Effector memory CD8-positive, alpha-beta T cell (primary cell): ENCODE results near the gene ZNF618.
"Not testable (repeated sequence)": the region's sequence is repeated elsewhere in the genome, so short reads cannot be mapped to it uniquely, and the experiment has no call there.

Experiments used
- ATAC-seq: fragments of 150-1000 bp; cut with Tn5 transposase; replicated peaks from 2 replicates; pipeline ENCODE4 v1.10.0; 2021; ENCODE audit warnings: mild to moderate bottlenecking, moderate library complexity
- DNase-seq, 3 experiments: peaks; one replicate each; pipeline ENCODE4 v3.0.0; 2021
- H3K27ac Mint-ChIP-seq, 2 donors: one replicate each; pipeline ENCODE4 v1.8.0; 2022; ENCODE audit warnings: mild to moderate bottlenecking in 2 of 2, mixed read lengths in 2 of 2, moderate library complexity in 2 of 2
- H3K27me3 Mint-ChIP-seq, 2 donors: one replicate each; pipeline ENCODE4 v1.8.0; 2022; ENCODE audit warnings: mixed read lengths in 2 of 2
- H3K36me3 Mint-ChIP-seq: one replicate; pipeline ENCODE4 v1.8.0; 2022; ENCODE audit warnings: mild to moderate bottlenecking, moderate library complexity, mixed read lengths; ENCODE audit not compliant: insufficient read depth
- H3K4me1 Mint-ChIP-seq, 2 donors: one replicate each; pipeline ENCODE4 v1.8.0; 2022; ENCODE audit warnings: low read depth in 2 of 2, mixed read lengths in 2 of 2
- H3K4me3 Mint-ChIP-seq, 2 donors: one replicate each; pipeline ENCODE4 v1.8.0; 2022; ENCODE audit warnings: mild to moderate bottlenecking in 2 of 2, mixed read lengths in 2 of 2, moderate library complexity in 2 of 2
- H3K9me3 Mint-ChIP-seq, 2 donors: one replicate each; pipeline ENCODE4 v1.8.0; 2022; ENCODE audit warnings: mixed read lengths in 2 of 2

The ZNF618 gene

GRCh38 chr9:114033397-114034103 is 157.4 kb downstream of the ZNF618 start:
- ATAC-seq, result no peak
- Mint-ChIP-seq H3K27me3 (no peaks in the 10 kb centered on the region), H3K4me3 (no peak overlapping the region), H3K9me3 (no peaks in the 10 kb centered on the region), H3K4me1 (no peaks in the 10 kb centered on the region), H3K36me3 (no peaks in the 10 kb centered on the region), H3K27ac (no peak overlapping the region)
- DNase-seq, result no peak

DNA sequence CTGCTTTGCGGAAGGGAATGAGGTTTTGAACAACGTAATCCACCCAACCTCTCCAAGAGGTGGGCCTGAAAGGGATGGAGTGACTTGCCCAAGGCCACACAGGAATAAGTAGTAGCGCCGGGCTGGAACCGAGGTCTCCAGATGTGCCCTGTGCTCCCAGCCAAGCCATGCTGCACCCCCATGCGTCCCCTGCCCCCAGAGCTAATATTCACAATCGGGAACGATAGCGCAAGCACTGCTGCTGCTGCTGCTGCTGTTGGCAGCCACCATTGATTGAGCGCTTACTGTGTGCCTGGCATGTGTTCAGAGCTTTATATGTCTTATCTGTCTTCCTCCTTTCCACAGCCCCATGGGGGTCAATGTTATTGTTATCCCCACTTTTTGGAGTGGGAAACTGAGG is 158.1 kb downstream of the ZNF618 start:
- DNase-seq, result no peak
- Mint-ChIP-seq H3K36me3 (no peaks in the 10 kb centered on the region), H3K4me1 (no peaks in the 10 kb centered on the region), H3K27ac (no peak overlapping the region), H3K27me3 (no peaks in the 10 kb centered on the region), H3K4me3 (no peak overlapping the region), H3K9me3 (no peaks in the 10 kb centered on the region)
- ATAC-seq, result no peak

GRCh38 chr9:114034661-114035062 is 158.6 kb downstream of the ZNF618 start:
- DNase-seq (no peak), ATAC-seq (no peak)
- Mint-ChIP-seq H3K4me1 (no peaks in the 10 kb centered on the region), H3K36me3 (no peaks in the 10 kb centered on the region), H3K4me3 (no peak overlapping the region), H3K27ac (no peak overlapping the region), H3K27me3 (no peaks in the 10 kb centered on the region), H3K9me3 (no peaks in the 10 kb centered on the region)

- no peak overlapping the region for H3K27ac Mint-ChIP-seq
- no peak overlapping the region for H3K4me3 Mint-ChIP-seq
- no peaks in the 10 kb centered on the region for H3K27me3 Mint-ChIP-seq
- H3K9me3 Mint-ChIP-seq, result no peaks in the 10 kb centered on the region
- no peaks in the 10 kb centered on the region for H3K4me1 Mint-ChIP-seq
- DNase-seq (no peak), ATAC-seq (no peak)
- H3K36me3 Mint-ChIP-seq, result no peaks in the 10 kb centered on the region
Observed at GRCh38 chr9:114035221-114035844, 159.2 kb downstream of the ZNF618 start.

DNA sequence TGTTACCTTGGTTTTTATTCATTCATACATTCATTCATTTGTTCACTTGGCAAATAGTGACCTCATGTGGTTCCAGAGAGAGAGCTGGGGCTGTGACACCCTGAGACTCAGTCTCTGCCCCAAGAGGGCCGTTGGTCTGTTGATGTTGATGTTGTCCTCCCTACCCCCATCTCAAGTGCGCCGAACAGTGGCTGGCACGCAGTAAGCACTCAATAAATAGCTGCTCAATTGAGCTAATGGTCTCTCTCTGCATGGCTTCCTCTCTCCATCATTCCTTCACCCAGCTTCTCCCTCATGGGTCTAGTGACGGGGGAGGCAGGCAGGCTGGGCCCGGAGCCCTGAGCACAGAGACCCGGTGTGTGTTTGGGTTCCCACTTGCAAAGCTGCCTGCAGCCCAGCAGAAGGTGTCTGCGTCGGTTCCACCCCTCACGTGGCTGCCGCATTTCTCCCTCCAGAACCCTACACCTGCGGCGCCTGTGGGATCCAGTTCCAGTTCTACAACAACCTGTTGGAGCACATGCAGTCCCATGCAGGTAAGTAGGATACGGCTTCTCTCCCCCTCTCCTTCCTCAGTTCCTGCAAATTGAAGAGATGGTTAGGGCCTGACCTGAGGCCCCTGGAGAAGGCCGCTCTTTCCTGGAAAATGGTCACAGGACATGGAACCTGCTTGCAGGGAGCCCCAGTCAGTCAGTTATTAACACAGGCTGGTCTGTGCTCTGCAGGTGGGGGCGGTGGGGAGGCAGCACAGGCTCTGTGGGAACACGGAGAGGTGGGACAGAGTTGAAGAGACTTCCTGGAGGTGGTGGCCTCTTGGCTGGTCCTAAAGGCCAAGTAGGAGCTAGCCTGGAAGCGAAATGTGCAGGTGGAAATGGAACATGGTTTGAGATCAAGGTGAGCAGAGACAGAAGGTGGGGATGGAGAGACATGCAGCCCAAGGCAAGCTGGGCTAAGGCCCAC is 160.0 kb downstream of the ZNF618 start:
- H3K9me3 Mint-ChIP-seq, result no peaks in the 10 kb centered on the region
- H3K4me3 Mint-ChIP-seq, result no peak overlapping the region
- H3K27me3 Mint-ChIP-seq, result no peaks in the 10 kb centered on the region
- H3K27ac Mint-ChIP-seq, result no peak overlapping the region
- DNase-seq, result no peak
- no peak for ATAC-seq
- H3K4me1 Mint-ChIP-seq, result no peaks in the 10 kb centered on the region
- H3K36me3 Mint-ChIP-seq, result no peaks in the 10 kb centered on the region

GRCh38 chr9:114037249-114037648 is 161.1 kb downstream of the ZNF618 start:
- Mint-ChIP-seq H3K27ac (no peak overlapping the region), H3K36me3 (no peaks in the 10 kb centered on the region), H3K27me3 (no peaks in the 10 kb centered on the region), H3K9me3 (no peaks in the 10 kb centered on the region), H3K4me1 (no peaks in the 10 kb centered on the region), H3K4me3 (no peak overlapping the region)
- ATAC-seq, result no peak
- DNase-seq, result no peak

DNA sequence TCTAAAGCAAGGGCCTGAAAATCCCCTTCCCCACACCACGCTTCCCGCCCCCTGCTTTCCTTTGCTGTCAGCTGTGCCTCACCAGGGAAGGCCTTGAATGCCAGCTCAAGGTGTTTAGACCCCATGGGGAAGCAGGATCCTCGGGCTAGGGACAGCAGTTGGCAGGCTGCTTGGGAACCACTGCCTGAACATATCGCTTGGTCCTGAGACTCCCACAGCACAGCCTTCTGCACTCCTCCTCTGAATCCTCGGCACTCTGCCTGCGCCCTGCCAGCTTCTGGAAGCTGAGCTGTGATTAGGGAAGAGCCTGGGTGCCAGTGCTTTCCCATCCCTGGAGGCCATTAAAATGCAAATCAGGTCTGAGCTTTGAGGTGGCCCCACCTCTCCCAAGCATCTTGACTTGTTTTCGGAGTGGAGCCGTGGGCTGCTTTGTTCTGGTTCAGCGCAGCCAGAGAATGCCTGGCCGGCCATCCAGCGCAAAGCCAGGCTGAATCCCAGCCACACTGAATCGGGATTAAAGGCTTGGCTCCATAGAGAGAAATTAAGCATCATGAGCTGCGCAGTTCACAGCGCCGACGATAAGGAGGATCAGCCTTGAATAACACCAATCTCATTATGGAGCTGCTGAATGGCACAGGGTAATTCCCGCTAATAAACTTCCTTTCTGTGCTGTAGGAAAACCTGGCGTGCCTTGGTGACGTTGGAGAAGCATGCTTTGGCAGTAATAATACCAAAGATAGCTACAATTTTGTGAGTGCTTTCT is 162.0 kb downstream of the ZNF618 start:
- ATAC-seq (no peak), DNase-seq (no peak)
- Mint-ChIP-seq H3K27me3 (no peaks in the 10 kb centered on the region), H3K9me3 (no peaks in the 10 kb centered on the region), H3K27ac (no peak overlapping the region), H3K4me1 (no peaks in the 10 kb centered on the region), H3K36me3 (no peaks in the 10 kb centered on the region), H3K4me3 (no peak overlapping the region)

- no peak overlapping the region for H3K4me3 Mint-ChIP-seq
- ATAC-seq, result no peak
- no peaks in the 10 kb centered on the region for H3K36me3 Mint-ChIP-seq
- DNase-seq, result no peak
- H3K27ac Mint-ChIP-seq, result no peak overlapping the region
- H3K27me3 Mint-ChIP-seq, result no peaks in the 10 kb centered on the region
- H3K4me1 Mint-ChIP-seq, result no peaks in the 10 kb centered on the region
- H3K9me3 Mint-ChIP-seq, result no peaks in the 10 kb centered on the region
Observed at GRCh38 chr9:114038724-114039313, 162.7 kb downstream of the ZNF618 start.

DNA sequence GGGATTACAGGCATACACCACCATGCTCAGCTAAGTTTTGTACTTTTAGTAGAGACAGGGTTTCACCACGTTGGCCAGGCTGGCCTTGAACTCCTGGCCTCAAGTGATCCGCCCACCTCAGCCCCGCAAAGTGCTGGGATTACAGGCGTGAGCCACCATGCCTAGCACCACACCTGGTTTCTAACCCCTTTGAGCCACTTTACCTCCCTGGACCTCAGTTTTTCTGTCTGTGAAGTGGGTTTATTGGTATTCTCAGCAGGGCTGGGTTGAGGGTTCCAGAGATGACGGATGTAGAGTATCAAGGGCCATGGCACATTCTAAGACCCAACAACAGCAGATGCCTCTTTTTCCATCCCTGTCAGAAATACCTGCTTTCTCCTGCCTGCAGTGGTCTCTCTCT is 163.4 kb downstream of the ZNF618 start:
- Mint-ChIP-seq H3K4me1 (no peaks in the 10 kb centered on the region), H3K36me3 (no peaks in the 10 kb centered on the region), H3K4me3 (no peak overlapping the region), H3K27me3 (no peaks in the 10 kb centered on the region), H3K9me3 (no peaks in the 10 kb centered on the region), H3K27ac (no peak overlapping the region)
- no peak for DNase-seq
- ATAC-seq, result no peak

- not testable (repeated sequence) for H3K27ac Mint-ChIP-seq, H3K36me3 Mint-ChIP-seq, H3K9me3 Mint-ChIP-seq, H3K4me3 Mint-ChIP-seq, ATAC-seq, H3K4me1 Mint-ChIP-seq, DNase-seq
- H3K27me3 Mint-ChIP-seq, result peaks cover 0 to 23% of the 10 kb centered on the region in 2 donors
Observed at GRCh38 chr9:114043660-114044059, 167.6 kb downstream of the ZNF618 start.

GRCh38 chr9:114046237-114046755 is 170.2 kb downstream of the ZNF618 start:
- Mint-ChIP-seq H3K4me3 (no peak overlapping the region), H3K27ac (no peak overlapping the region), H3K36me3 (no peaks in the 10 kb centered on the region), H3K9me3 (no peaks in the 10 kb centered on the region), H3K27me3 (peaks cover 0 to 23% of the 10 kb centered on the region in 2 donors), H3K4me1 (no peaks in the 10 kb centered on the region)
- ATAC-seq, result no peak
- DNase-seq, result no peak

DNA sequence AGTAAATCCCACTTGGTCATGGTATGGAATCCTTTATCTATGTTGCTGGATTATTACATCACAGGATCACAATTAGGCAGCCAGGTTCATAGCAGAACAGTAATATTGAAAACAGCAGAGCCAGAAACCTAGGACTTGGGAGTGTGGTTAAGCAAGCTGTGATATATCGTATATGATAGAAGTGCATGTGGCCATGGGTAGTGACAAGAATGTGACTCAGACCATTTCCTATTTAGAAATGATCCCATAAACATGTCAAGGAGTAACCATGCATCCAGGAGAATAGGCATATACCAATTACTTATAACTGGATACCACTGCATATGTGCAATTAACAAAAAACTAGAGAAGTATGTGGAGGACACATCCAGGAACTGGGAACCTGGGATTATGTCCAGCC is 170.8 kb downstream of the ZNF618 start:
- ATAC-seq, result no peak
- no peak for DNase-seq
- Mint-ChIP-seq H3K36me3 (no peaks in the 10 kb centered on the region), H3K9me3 (no peaks in the 10 kb centered on the region), H3K27ac (no peak overlapping the region), H3K4me3 (no peak overlapping the region), H3K4me1 (no peaks in the 10 kb centered on the region), H3K27me3 (peaks cover 0 to 23% of the 10 kb centered on the region in 2 donors)

DNA sequence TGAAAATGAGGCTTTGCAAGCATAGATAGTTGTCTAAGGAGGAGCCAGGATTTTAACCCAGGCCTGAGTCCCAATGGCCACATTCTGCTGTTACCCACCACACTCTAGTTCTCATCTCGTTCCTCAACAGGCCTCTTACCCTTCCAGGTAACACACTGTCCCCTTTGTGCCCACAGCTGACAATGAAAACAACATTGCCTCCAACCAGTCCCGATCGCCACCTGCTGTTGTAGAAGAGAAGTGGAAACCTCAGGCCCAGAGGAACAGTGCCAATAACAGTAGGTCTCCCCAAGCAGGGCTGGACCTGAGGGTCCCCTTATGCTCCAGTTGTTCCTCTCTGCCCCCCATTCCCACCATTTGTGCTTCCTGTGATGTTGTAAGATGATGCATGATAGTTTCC is 171.6 kb downstream of the ZNF618 start:
- H3K4me1 Mint-ChIP-seq, result no peaks in the 10 kb centered on the region
- peaks cover 0 to 23% of the 10 kb centered on the region in 2 donors for H3K27me3 Mint-ChIP-seq
- H3K4me3 Mint-ChIP-seq, result no peak overlapping the region
- DNase-seq (no peak), ATAC-seq (no peak)
- H3K27ac Mint-ChIP-seq, result no peak overlapping the region
- H3K36me3 Mint-ChIP-seq, result no peaks in the 10 kb centered on the region
- H3K9me3 Mint-ChIP-seq, result no peaks in the 10 kb centered on the region
